Omental fat pad (tissue), 4 donors: Measurements from ENCODE around the gene CEBPG. TPM values are rescaled to one million over a fixed set of nuclear protein-coding genes. Genes with fewer than 3 reads are reported as not detected.

Experiments used
- ATAC-seq: fragments of 150-250 bp; one replicate; pipeline ENCODE4 v1.9.1; 2016; ENCODE audit warnings: mild to moderate bottlenecking, moderate library complexity; ENCODE audit not compliant: low FRiP score
- DNase-seq: peaks from one replicate; pipeline ENCODE4 v3.0.0-alpha.2; 2019; ENCODE audit warnings: low spot score
- total RNA-seq, 4 donors: library from RNA; depleted of rRNA; stranded (reverse); fragments of >200 nt; gene quantifications; one replicate each; pipeline ENCODE4 v1.1.0, GENCODE V29; 2016
- TF ChIP-seq, protein P1 (sequence below), 3 donors: fragments of 450-650 bp; IDR thresholded peaks; one replicate each; pipeline ENCODE4 v1.5.1; 2016 to 2017; ENCODE audit warnings: antibody characterized with exemption in 3 of 3, mild to moderate bottlenecking in 3 of 3, moderate library complexity in 2 of 3

The CEBPG gene
- total RNA-seq, 4 donors from 2014 or later: 19.4 to 41.1 (median 30.0) TPM

DNA sequence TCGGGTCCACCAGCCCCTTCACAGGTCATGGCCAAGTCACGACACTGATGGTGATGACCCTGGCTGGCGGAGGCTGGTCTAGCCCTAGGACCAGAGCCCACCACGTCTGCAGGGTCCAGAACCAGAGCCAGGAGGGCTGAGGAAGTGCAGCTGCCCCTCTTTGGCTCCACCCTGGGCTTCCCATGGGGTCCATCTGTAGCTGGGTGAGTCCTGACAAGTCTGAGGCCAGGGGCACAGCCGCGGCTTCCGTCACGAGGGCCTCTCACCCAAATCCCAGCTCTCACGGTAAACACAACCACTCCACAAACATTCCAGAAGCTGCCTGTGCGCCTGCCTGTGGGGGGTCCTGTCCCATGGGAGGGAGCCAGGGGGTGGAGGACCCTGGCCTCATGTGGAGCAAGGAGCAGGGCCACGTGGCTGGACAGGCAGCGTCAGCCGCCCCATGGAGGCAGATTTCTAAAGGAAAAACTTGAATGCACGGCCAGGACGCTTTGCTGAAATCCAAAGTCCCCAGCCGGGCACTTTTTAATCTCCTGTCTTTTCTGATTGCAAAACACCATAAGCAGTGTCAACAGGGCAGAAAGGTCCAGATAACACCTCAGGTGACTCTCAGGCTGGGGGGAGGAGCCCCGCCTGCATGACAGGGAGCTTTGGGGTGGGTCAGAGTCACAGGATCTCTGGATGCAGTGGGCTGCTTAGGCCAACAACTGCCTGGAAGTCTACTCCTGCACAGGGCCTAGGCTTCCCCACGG is 29.9 kb downstream of the CEBPG start:
- DNase-seq (no peak), ATAC-seq (no peak)
- TF ChIP-seq, protein P1, sequence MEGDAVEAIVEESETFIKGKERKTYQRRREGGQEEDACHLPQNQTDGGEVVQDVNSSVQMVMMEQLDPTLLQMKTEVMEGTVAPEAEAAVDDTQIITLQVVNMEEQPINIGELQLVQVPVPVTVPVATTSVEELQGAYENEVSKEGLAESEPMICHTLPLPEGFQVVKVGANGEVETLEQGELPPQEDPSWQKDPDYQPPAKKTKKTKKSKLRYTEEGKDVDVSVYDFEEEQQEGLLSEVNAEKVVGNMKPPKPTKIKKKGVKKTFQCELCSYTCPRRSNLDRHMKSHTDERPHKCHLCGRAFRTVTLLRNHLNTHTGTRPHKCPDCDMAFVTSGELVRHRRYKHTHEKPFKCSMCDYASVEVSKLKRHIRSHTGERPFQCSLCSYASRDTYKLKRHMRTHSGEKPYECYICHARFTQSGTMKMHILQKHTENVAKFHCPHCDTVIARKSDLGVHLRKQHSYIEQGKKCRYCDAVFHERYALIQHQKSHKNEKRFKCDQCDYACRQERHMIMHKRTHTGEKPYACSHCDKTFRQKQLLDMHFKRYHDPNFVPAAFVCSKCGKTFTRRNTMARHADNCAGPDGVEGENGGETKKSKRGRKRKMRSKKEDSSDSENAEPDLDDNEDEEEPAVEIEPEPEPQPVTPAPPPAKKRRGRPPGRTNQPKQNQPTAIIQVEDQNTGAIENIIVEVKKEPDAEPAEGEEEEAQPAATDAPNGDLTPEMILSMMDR (IDR thresholded peaks at IDR 0.05): no peak

DNA sequence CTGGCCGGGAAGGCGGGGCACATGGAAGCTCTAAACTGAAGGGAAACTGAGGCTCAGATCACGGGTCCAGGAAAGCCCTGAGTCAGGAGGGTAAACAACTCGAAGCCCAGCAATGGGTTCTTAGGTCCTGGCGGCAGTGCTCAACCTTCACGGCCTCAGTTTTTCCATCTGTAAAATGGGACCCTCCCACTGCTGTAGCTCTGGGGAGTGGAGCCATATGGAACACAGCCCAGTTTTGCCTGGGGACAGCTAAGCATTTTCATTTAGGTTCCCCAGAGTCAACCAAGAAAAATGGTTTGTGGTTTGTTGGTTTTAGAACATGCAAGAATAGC is 30.4 kb downstream of the CEBPG start:
- DNase-seq (no peak), ATAC-seq (no peak)
- TF ChIP-seq, protein P1 (IDR thresholded peaks at IDR 0.05): no peak

GRCh38 chr19:33404506-33405253 is 31.2 kb downstream of the CEBPG start:
- no peak for ATAC-seq
- DNase-seq: no peak
- TF ChIP-seq, protein P1 (IDR thresholded peaks at IDR 0.05): no peak

DNA sequence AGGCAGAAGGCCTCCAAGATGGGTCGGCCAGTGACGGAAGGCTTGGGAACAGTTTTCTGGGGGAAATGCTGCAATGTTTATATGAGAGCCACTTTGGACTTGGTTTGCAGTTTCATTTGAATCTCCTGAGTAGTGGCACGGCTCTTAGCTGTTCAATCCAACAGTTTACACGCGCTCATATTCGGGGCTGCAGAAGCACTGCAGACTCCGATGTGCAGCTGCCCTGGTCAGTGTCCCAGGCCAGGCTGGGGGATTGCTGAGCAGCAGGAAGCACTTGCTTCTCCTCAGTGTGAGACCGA is 31.7 kb downstream of the CEBPG start:
- DNase-seq: no peak
- TF ChIP-seq, protein P1 (IDR thresholded peaks at IDR 0.05): no peak
- no peak for ATAC-seq

DNA sequence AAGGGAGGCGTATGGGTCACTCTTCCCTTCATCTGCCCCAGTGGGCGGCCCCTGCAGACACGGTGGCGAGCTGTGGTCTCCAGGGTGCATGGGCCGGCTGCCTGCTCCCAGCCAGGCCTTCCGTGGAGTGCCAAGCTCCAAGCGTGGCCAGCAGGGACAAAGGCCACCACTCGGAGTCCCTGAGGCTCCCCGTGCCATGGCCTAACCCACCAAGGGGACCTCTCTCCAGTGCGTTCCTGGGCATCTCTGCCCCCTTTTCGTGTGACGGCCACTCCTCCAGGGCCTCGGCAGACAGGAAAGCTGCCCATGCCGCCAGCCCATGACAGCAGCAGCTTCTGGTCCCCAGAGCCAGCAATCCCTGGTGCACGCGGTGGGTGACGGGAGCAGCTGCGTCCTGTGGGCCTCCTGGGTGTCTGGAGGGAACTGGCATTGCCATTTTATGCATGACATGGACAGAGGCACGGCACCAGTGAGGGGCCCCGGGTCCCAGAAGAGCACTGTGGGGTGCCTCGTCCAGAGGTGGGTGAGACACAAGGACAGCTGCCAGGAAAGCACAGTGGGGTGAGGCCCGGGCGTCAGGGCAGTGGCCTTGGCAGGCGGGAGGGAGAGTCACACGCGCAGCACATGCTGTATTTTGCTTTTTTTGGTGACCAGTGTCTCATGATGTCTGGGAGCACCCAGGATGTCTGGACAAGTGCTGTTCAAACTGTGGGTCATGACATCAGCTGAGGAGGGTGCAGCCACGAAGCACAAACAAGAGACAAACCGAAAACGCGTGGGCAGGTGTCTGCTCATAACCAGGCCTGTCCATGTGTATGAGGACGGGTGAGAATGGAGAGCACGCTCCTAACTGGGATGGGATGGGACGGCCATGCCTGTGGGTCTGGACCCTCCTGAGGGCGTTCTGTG is 32.3 kb downstream of the CEBPG start:
- ATAC-seq: no peak
- DNase-seq: no peak
- TF ChIP-seq, protein P1 (IDR thresholded peaks at IDR 0.05): no peak

- TF ChIP-seq, protein P1 (IDR thresholded peaks at IDR 0.05): peak in 1 of 3 donors; percentile 86
- ATAC-seq (no peak), DNase-seq (peak; percentile 83)
These were observed 33.1 kb downstream of the CEBPG start for GRCh38 chr19:33406521-33407139.
